HG02970 (cell line): Measurements from ENCODE around the gene TSACC.
"Not testable (repeated sequence)": the region's sequence is repeated elsewhere in the genome, so short reads cannot be mapped to it uniquely, and the experiment has no call there.

ENCODE experiments used
- ATAC-seq: cut with Tn5 transposase; IDR thresholded peaks from one replicate; pipeline ENCODE4 v1.9.1; 2021; ENCODE audit warnings: mild to moderate bottlenecking, moderate library complexity, moderate number of reproducible peaks; ENCODE audit not compliant: unreplicated experiment, low FRiP score

The TSACC gene

GRCh38 chr1:156344409-156344808 lies 6.1 kb downstream of the TSACC start:
- ATAC-seq, result no peak

- not testable (repeated sequence) for ATAC-seq
Observed at GRCh38 chr1:156346035-156346434, 7.7 kb downstream of the TSACC start.

GRCh38 chr1:156346636-156347035 lies 8.3 kb downstream of the TSACC start:
- ATAC-seq, result no peak

GRCh38 chr1:156347331-156347730 lies 9.0 kb downstream of the TSACC start:
- ATAC-seq, result no peak

- not testable (repeated sequence) for ATAC-seq
Observed at GRCh38 chr1:156352481-156352880, 14.2 kb downstream of the TSACC start.

GRCh38 chr1:156356262-156356874 lies 18.0 kb downstream of the TSACC start:
- ATAC-seq, result no peak

- ATAC-seq, result no peak
Observed at GRCh38 chr1:156356875-156357534, 18.7 kb downstream of the TSACC start.

GRCh38 chr1:156357977-156358376 lies 19.7 kb downstream of the TSACC start:
- no peak for ATAC-seq

- ATAC-seq, result no peak
Observed at GRCh38 chr1:156358641-156359040, 20.3 kb downstream of the TSACC start.

GRCh38 chr1:156359249-156359648 lies 20.9 kb downstream of the TSACC start:
- no peak for ATAC-seq

GRCh38 chr1:156359973-156360372 lies 21.6 kb downstream of the TSACC start:
- ATAC-seq, result no peak

- ATAC-seq, result no peak
Observed at GRCh38 chr1:156360534-156360933, 22.2 kb downstream of the TSACC start.

- no peak for ATAC-seq
Observed at GRCh38 chr1:156365754-156366153, 27.4 kb downstream of the TSACC start.

- ATAC-seq, result no peak
Observed at GRCh38 chr1:156366378-156367166, 28.2 kb downstream of the TSACC start.

- ATAC-seq, result no peak
Observed at GRCh38 chr1:156367383-156368156, 29.2 kb downstream of the TSACC start.

GRCh38 chr1:156368157-156368658 lies 29.9 kb downstream of the TSACC start:
- no peak for ATAC-seq

GRCh38 chr1:156368889-156369684 lies 30.8 kb downstream of the TSACC start, which contains the start of gene RHBG:
RHBG (plus strand) TSS chr1:156369211; CDS start chr1:156369250, 39 bp downstream.
- ATAC-seq, result no peak

- not testable (repeated sequence) for ATAC-seq
Observed at GRCh38 chr1:156369685-156370286, 31.5 kb downstream of the TSACC start.

GRCh38 chr1:156371553-156372264 lies 33.4 kb downstream of the TSACC start:
- no peak for ATAC-seq
